Ecto neural progenitor cell (in vitro differentiated cells): ENCODE data around the gene CAMTA1.

Experiments
- DNase-seq: peaks from one replicate; pipeline ENCODE4 v3.0.0-alpha.2; 2018; ENCODE audit warnings: low spot score

CAMTA1 gene

GRCh38 chr1:7513081-7513480, 727.8 kb downstream of the CAMTA1 start:
- no peak for DNase-seq

GRCh38 chr1:7515175-7515574, 729.9 kb downstream of the CAMTA1 start:
- DNase-seq, result no peak

GRCh38 chr1:7515904-7516303, 730.6 kb downstream of the CAMTA1 start:
- DNase-seq, result no peak

- DNase-seq, result peak; percentile 63
Measured at GRCh38 chr1:7516341-7516740, 731.1 kb downstream of the CAMTA1 start.

- no peak for DNase-seq
Measured at GRCh38 chr1:7516929-7517328, 731.7 kb downstream of the CAMTA1 start.

GRCh38 chr1:7517611-7518330, 732.5 kb downstream of the CAMTA1 start:
- DNase-seq, result no peak

GRCh38 chr1:7518411-7518810, 733.2 kb downstream of the CAMTA1 start:
- DNase-seq, result no peak

- no peak for DNase-seq
Measured at GRCh38 chr1:7519181-7519860, 734.1 kb downstream of the CAMTA1 start.

GRCh38 chr1:7519861-7520395, 734.7 kb downstream of the CAMTA1 start:
- DNase-seq, result no peak

- no peak for DNase-seq
Measured at GRCh38 chr1:7520496-7520895, 735.2 kb downstream of the CAMTA1 start.

- DNase-seq, result no peak
Measured at GRCh38 chr1:7524341-7525337, 739.4 kb downstream of the CAMTA1 start.

- no peak for DNase-seq
Measured at GRCh38 chr1:7525338-7526063, 740.2 kb downstream of the CAMTA1 start.

GRCh38 chr1:7526196-7526866, 741.1 kb downstream of the CAMTA1 start:
- DNase-seq, result no peak

GRCh38 chr1:7526867-7527732, 741.8 kb downstream of the CAMTA1 start:
- DNase-seq, result no peak

GRCh38 chr1:7527733-7528045, 742.4 kb downstream of the CAMTA1 start:
- no peak for DNase-seq

- no peak for DNase-seq
Measured at GRCh38 chr1:7528386-7529198, 743.3 kb downstream of the CAMTA1 start.

- DNase-seq, result no peak
Measured at GRCh38 chr1:7529917-7530316, 744.7 kb downstream of the CAMTA1 start.

GRCh38 chr1:7531562-7532340, 746.5 kb downstream of the CAMTA1 start:
- DNase-seq, result no peak
